NCI-H345 (cell line): Measurements from ENCODE around the gene MAPK8IP3.
A peak's percentile ranks its signal among the peaks of the same experiment; 100 is the strongest.

ENCODE experiments used
- DNase-seq: peaks from one replicate; lab custom pipeline; 2025; lab: John Stamatoyannopoulos, UW

The MAPK8IP3 gene

DNA sequence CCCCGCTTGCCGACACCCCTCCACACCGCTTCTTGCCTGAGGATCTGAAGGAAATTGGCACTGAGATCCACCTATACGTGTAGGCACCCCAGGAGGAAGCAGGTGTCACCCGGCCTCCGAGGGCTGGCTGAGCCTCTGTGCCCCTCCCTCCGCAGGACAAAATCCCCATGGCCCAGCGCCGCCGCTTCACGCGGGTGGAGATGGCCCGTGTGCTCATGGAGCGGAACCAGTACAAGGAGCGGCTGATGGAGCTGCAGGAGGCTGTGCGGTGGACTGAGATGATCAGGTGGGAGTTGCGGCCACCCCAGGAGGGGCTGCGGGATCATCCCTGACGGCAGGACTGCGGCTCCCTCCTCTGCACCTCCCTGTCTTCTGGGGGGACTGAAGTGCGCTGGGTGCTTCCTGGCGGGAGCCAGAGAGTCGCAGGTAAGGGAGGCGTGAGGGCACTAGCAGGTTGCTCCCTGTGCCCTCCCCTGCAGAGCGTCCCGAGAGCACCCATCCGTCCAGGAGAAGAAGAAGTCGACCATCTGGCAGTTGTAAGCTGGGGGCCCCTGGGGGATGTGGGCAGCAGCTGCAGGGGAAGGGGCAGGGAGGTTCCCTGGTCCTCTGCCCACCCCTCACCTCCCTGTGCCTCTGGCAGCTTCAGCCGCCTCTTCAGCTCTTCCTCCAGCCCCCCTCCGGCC, 56.3 kb downstream of the MAPK8IP3 start:
- no peak for DNase-seq

DNA sequence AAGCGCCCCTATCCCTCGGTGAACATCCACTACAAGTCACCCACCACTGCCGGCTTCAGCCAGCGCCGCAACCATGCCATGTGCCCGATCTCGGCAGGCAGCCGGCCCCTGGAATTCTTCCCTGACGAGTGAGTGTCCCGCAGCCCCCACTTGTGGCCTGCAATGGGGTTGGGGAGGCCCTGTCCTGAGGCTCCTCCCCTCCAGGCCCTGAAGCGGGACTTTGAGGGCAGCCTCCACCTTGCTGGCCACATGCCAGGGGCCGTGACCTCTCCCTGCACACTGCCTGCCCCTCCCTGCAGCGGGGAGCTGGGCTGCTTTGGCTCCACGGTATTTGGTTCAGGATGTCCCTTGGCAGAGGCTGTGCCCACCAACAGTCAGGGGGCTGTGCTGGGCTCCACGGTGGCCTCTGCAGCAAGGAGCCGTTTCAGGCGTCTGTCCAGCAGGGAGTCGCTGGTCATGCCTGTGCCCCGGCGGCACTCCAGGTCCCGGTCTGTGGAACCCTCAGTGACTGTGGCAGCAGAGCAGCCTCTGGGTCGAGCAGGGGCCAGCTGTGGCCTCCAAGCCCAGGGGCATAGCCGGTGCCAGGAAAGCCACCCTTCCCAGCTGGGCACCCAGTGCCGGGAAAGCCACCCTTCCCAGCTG, 57.0 kb downstream of the MAPK8IP3 start:
- DNase-seq: no peak

DNA sequence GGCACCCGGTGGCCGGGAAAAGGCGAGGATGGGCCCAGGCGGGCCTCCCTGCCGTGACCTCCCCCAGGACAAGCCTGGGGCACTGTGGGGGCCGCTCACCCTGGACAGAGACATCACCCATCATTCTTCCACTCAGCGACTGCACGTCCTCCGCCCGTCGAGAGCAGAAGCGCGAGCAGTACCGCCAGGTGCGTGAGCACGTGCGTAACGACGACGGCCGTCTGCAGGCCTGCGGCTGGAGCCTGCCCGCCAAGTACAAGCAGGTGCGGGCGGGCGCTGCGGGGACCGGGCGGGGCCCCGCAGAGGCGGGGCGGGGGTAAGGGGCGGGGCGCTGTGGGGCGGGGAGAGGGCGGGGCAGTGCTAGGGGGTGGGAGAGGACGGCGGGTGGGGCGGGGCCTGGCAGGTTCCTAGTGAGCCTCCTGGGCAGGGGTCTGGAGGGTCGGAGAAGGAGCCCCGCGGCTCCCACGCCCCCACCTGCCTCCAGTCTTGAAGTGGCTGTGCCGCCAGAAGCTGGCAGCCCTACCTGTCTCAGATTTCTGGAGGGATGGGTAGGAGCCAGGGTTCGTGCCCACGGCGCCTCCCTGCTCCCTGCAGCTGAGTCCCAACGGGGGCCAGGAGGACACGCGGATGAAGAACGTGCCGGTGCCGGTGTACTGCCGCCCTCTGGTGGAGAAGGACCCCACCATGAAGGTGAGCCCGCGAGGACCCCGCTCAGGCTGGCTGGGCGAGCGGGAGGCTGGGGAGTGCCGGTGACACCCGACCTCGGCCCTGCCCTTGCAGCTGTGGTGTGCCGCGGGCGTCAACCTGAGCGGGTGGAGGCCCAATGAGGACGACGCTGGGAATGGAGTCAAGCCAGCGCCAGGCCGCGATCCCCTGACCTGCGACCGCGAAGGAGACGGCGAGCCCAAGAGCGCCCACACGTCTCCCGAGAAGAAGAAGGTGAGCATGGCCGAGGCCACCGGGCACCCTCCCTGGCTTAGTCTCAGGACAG, 57.8 kb downstream of the MAPK8IP3 start:
- DNase-seq: no peak

DNA sequence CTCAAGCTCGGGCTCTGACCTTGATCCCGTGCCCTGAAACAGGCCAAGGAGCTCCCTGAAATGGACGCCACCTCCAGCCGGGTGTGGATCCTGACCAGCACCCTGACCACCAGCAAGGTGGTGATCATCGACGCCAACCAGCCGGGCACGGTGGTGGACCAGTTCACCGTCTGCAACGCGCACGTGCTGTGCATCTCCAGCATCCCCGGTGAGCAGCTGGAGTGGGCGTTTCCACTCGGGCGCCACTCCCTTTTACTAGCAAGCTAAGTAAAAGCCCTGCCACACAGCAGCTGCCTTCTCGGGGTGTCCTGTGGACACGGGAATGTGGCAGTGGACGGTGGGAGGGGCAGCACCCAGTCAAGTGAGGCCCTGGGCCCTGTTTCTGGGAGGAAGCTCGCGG, 59.0 kb downstream of the MAPK8IP3 start:
- no peak for DNase-seq

DNA sequence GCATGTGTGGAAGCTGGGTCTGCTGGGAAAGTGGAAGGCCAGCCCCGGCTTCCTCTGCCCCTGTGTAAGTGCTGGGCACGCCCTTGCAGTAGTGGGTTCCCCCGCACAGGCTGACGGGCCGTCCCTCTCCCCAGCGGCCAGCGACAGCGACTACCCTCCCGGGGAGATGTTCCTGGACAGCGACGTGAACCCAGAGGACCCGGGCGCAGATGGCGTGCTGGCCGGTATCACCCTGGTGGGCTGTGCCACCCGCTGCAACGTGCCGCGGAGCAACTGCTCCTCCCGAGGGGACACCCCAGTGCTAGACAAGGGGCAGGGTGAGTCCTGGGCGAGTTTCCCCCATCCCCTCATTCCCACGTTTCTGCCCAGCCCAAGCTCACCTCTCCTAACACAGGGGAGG, 59.8 kb downstream of the MAPK8IP3 start:
- no peak for DNase-seq

DNA sequence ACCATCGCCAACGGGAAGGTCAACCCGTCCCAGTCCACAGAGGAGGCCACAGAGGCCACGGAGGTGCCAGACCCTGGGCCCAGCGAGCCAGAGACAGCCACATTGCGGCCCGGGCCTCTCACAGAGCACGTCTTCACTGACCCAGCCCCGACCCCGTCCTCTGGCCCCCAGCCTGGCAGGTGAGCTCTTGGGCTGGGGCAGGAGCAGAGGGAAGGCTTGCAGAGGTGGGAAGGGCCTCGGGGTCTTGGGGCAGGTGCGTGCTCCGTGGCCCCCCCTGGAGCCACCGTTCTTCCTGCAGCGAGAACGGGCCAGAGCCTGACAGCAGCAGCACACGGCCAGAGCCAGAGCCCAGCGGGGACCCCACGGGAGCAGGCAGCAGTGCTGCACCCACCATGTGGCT, 60.2 kb downstream of the MAPK8IP3 start:
- no peak for DNase-seq

DNA sequence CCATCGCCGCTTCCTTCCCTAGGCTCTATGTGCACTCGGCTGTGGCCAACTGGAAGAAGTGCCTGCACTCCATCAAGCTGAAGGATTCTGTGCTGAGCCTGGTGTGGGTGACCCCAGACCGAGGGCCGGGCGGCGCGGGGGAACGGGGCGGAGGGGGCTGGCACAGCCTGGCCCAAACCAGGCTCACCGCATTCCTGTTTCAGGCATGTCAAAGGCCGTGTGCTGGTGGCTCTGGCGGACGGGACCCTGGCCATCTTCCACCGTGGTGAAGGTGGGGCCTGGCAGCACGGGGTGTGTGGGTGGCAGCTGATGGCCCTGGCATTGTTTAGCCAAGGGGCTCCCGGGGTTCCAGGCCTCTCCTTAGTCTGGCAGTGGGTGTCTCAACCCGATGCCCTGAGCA, 60.7 kb downstream of the MAPK8IP3 start:
- DNase-seq: no peak

DNA sequence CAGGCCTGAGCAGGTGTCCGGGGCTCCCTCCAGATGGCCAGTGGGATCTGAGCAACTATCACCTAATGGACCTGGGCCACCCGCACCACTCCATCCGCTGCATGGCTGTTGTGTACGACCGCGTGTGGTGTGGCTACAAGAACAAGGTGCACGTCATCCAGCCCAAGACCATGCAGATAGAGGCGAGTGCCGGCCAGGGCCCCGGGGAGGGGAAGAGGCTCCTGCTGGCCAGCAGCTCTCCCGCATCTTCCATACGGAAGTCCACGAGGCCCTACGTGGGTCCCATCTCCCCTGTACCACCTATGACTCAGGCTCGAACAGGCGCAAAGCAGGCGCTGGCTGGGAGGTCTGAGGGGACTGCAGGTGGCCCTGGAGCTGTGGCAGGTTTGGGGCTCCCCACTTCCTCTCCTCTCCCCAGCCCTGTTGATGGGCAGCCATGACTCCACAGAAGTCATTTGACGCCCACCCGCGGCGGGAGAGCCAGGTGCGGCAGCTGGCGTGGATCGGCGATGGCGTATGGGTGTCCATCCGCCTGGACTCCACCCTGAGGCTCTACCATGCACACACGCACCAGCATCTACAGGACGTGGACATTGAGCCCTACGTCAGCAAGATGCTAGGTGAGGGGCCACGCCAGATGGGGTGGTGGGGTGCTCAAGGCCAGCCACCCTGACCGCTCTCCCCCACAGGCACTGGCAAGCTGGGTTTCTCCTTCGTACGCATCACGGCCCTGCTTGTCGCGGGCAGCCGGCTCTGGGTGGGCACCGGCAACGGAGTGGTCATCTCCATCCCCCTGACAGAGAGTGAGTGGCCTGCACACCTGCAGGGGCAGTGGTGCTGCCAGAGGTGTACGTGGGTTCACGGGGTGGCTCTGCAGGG, 61.4 kb downstream of the MAPK8IP3 start:
- DNase-seq: no peak

DNA sequence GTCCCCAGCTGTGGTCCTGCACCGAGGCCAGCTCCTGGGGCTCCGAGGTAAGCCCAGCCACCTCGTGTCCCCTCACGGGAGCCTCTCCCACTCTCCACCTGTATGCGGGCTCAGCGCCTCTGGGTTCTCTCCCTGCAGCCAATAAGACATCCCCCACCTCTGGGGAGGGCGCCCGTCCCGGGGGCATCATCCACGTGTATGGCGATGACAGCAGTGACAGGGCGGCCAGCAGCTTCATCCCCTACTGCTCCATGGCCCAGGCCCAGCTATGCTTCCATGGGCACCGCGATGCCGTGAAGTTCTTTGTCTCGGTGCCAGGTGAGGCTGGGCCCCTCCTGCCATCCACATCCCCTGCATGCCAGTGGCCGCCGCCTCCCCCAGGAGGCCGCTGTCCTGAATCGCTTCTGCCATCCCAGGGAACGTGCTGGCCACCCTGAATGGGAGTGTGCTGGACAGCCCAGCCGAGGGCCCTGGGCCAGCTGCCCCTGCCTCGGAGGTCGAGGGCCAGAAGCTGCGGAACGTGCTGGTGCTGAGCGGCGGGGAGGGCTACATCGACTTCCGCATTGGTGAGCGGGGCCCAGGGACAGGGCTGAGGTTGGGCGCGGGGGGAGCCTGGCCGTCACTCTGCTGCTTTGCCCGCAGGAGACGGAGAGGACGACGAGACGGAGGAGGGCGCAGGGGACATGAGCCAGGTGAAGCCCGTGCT, 62.2 kb downstream of the MAPK8IP3 start:
- DNase-seq: no peak

DNA sequence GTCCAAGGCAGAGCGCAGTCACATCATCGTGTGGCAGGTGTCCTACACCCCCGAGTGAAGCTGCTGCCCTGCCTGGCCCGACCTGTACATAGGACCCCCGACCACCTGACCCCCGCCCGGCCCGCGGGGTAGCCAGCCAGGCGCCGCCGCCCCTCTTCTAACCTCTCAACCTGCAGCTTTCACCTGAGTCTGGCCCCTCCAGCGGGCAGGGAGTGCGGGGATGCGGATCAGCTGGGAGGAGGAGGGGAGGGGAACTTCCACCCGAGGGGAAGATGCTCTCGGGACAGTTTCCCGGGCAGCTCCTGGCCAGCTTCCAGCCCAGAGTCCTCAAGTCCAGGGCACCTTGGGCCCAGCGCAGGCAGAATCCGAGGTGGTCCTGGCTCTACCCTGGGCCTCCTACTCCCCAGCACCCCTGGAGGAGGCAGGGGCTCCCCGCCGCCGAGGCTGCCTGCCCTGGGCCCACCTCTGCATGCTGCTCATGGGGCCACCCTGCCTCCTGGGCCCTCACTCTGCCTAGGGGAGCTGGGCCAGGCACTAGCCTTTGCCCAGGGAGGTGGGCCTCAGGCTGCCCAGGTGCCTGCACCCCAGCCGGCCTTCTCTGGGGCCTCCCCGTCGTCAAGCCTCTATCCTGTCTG, 62.9 kb downstream of the MAPK8IP3 start:
- no peak for DNase-seq

DNA sequence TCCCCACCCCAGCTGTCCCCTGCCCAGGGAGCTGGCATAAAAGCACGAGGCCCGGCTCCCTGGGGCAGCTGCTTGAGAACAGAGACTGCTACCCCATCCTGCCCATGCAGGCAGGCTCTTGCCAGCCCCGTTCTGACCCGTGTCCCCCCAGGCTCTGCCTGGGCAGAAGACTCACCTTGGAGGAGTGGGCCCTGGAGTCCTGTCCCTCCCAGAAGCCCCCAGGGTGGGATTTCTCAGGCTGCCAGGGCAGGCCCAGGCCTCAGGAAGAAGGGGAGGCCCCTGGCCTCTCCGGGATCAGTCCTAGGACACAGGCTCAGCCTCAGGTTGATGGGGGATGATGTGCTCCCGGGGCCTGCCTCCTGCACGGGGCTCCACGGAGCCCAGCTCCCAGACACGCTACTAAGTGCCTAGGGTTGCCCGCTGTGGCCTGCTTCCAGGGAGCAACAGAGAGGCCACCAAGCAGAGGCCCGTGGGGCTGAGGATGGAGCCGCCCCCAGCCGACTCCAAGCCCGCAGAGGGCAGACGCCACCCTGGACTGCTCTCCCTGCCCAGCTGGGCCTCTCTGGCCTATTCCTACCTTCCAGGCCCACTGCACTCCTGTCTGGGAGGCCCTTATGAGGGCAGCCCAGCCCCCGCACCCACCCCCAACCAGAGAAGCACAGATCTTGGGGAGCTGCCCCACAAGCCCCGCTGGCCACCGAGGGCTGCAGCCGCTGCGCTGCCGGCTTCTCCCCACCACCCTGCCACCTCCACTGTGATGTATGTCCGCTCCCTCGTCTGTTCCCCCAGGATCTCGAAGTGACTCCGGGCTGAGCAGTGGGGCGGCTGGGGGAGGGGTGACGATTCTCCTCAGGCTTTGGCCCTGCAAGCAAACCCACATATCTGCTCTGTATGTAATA, 63.7 kb downstream of the MAPK8IP3 start:
- DNase-seq: no peak

DNA sequence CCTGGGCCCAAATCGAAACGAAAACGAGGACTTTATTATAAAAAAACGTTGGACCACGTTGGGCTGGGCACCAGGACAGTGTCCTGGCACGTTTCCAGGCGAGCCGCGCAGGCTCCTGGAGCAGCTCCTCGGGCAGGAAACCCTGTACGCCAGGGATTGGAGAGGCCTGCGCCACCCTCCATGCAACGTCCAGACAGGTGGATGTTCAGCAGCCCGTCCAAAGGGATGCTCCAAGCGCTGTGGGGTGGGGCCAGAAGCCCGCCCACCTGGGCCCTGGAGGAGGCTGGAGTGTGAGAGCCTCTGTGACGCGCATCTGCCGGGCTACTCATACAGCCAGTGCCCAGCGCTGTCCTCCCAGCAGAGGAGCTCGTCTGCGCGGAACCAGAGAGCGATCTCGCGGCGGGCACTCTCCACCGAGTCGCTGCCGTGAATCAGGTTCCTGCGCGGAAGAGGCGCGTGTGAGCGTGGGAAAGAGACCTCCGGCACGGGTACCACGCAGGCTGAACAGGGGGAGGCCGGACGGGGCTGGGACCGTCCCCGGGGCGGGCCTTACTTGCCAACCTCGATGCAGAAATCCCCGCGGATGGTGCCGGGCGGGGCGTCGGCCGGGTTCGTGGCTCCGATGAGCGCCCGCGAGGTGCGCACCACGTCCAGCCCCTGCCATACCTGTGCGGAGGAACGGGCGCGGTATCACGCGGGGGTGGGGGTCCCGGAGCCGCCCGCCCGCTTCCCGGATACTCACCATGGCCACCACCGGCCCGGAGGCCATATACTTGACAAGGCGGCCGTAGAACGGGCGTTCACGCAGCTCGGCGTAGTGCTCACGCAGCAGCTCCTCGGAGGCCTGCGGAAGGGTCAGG, 64.6 kb downstream of the MAPK8IP3 start:
- DNase-seq: no peak

DNA sequence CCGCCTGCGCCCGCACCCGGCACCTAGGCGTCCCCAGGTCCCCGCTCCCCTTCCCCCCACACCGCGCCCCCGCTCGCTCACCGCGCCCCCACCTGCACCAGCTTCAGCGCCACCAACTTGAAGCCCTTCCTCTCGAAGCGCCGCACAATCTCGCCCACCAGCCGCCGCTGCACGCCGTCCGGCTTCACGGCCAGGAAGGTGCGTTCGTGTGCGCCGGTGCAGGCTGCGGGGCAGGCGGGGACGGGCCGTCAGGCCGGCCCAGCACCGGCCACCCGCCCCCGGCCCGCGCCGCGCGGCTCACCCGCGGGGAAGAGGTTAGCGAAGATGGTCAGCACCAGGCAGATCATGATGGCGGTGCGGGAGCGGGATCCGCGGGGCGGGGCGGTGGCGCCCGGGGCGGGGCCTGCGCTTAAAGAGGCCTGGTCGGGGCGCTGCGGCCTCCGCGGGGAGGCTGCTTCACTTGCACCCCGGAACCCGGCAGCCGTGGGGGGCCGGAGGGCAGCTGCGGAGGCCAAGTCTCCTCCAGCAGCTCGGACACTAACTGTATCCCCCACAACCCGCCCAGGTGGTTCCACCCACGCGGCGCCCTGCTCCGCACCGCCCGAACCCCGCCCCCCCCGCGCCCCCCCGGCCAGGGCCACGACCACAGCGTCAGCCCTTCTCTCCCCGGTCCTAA, 65.3 kb downstream of the MAPK8IP3 start, which contains the start of gene NME3:
Gene NME3, minus strand, starts transcription at position 356 of the 676 bp plus-strand sequence. Its CDS starts 9 bp downstream, at position 347.
- no peak for DNase-seq

DNA sequence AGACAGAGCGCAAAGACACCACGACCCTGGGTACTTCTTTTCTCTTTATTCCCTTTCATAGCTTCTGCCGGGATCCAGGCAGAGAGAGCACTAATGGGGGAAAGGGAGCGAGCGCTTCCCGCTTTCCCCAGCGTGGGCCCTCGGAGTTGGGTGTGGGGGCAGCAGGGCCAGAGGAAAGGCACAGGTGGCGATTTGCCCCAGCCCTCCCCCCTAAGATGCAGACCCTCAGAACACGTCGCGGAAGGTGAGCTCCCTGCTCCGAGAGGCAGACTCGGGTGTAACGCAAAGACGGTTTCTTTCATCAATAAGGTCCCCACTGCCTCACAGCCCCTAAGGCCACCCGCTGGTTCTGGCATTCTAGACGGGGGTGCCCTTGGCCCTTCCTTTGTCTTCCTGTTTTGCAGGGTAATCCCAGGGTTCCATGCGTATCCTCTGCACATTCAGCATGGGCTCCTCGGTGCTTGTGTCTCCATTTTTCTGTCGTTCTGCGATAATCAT, 65.9 kb downstream of the MAPK8IP3 start:
- DNase-seq: no peak

DNA sequence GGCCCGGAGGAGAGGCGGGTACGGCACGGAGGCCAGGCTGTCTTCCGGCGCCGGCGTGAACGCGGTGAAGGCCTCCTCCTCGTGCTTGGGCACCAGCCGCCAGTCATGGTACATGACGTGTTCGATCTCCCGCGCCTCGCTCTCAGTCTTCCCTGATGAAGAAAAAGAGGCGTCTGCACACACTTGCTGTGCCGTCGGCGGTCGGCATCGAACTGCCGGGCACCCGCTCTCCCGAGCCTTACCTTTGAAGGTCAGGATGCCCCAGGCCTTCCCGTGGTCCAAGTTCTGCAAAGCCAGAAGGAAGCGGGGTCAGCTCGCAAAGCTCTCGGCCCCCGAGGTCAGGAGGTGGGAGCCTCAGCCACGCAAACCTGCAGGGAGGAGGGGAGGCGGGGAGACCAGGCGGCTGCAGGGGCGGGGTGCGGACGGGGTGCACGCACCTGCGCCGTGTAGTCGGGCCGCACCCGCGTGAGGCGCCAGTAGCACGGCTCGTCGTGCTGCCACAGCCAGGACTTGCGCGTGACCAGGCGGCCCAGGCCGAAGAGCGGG, 66.4 kb downstream of the MAPK8IP3 start, which contains the start of gene EME2:
Gene EME2, plus strand, starts transcription at position 449 of the 546 bp plus-strand sequence. CDS start 418 bp downstream, outside the sequence.
- DNase-seq: peak; percentile 50

DNA sequence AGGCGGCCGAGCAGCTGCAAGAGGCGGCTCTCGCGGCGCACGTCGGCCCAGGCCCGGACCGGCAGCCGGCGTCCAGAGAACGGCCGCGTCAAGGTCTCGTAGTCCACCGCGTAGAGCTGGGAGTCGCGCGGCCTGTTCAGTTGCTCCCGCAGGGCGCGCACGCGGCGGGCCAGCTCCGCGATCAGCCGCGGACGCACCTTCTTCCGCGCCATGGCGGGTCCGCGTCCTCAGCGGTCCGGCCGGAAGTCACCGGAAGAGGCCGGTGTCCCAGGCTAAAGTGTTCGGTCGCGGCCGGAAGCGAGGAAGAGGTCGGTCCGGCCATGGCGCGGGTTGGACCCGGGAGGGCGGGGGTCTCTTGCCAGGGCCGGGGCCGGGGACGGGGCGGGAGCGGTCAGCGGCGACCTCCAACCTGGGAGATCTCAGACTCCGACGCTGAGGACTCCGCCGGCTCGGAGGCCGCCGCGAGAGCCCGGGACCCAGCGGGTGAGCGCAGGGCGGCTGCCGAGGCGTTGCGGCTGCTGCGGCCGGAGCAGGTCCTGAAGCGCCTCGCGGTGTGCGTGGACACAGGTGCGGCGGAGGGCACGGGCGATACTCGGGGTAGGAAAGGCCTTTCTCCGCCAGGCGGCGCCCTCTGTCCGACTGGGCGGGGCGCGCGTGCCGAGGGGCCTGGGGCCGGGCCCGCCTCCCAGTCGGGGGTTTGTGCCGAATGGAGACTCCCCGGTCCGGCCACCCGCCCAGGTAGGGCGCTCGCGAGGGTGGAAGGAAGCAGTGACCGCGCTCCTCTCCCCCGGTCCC, 67.1 kb downstream of the MAPK8IP3 start, which contains the start of gene MRPS34:
Gene MRPS34, minus strand, starts transcription at position 227 of the 795 bp plus-strand sequence. Its CDS starts 15 bp downstream, at position 212.
- peak; percentile 89 for DNase-seq
